Endodermal cell (in vitro differentiated cells): ENCODE results near the gene CTRB1. TPM values are rescaled to one million over a fixed set of nuclear protein-coding genes. Genes with fewer than 3 reads are reported as not detected.

ENCODE experiments used
- DNase-seq: peaks from one replicate; pipeline ENCODE4 v3.0.0-alpha.2; 2017
- H3K27ac ChIP-seq: 2 replicates; pipeline ENCODE4 v1.5.1; 2013; ENCODE audit warnings: mild to moderate bottlenecking, low read depth, low read length, moderate library complexity
- H3K27me3 ChIP-seq: 2 replicates; pipeline ENCODE4 v1.6.1; 2013; ENCODE audit warnings: mild to moderate bottlenecking, low read length, moderate library complexity; ENCODE audit not compliant: insufficient read depth, control insufficient read depth, poor library complexity, severe bottlenecking
- H3K36me3 ChIP-seq: 2 replicates; pipeline ENCODE4 v1.7.0; 2013; ENCODE audit warnings: mild to moderate bottlenecking, low read length, moderate library complexity; ENCODE audit not compliant: control insufficient read depth, insufficient read depth
- H3K4me1 ChIP-seq: one replicate; pipeline ENCODE4 v1.7.0; 2013; ENCODE audit warnings: low read length; ENCODE audit not compliant: control insufficient read depth, insufficient read depth
- H3K4me3 ChIP-seq: 2 replicates; pipeline ENCODE4 v1.5.1; 2013; ENCODE audit warnings: mild to moderate bottlenecking, low read length, moderate library complexity
- H3K9ac ChIP-seq: 2 replicates; pipeline ENCODE4 v1.6.1; 2013; ENCODE audit warnings: mild to moderate bottlenecking, low read length, moderate library complexity; ENCODE audit not compliant: poor library complexity, severe bottlenecking; ENCODE audit errors: extremely low read depth
- H3K9me3 ChIP-seq: 2 replicates; pipeline ENCODE4 v1.6.1; 2013; ENCODE audit warnings: mild to moderate bottlenecking, low read length, moderate library complexity; ENCODE audit not compliant: control insufficient read depth
- H3K27ac Mint-ChIP-seq: 2 replicates; pipeline ENCODE4 v1.8.0; 2020; ENCODE audit warnings: mixed read lengths
- H3K27me3 Mint-ChIP-seq: 2 replicates; pipeline ENCODE4 v1.8.0; 2021; ENCODE audit warnings: mild to moderate bottlenecking, mixed read lengths; ENCODE audit not compliant: insufficient read depth
- H3K36me3 Mint-ChIP-seq: 2 replicates; pipeline ENCODE4 v1.8.0; 2020; ENCODE audit warnings: low read depth, mixed read lengths
- H3K4me1 Mint-ChIP-seq: 2 replicates; pipeline ENCODE4 v1.8.0; 2020; ENCODE audit warnings: mixed read lengths
- H3K4me3 Mint-ChIP-seq: 2 replicates; pipeline ENCODE4 v1.8.0; 2020; ENCODE audit warnings: mild to moderate bottlenecking, moderate library complexity, mixed read lengths
- H3K9me3 Mint-ChIP-seq: 2 replicates; pipeline ENCODE4 v1.8.0; 2020; ENCODE audit warnings: mild to moderate bottlenecking, mixed read lengths
- WGBS, 2 experiments: methylation state at CpG; one replicate each; pipeline versions ENCODE4 v1.1.5 to v1.1.7; 2013; ENCODE audit warnings: missing lambda C conversion rate in 2 of 2, mixed read lengths in 1 of 2; ENCODE audit not compliant: insufficient coverage in 1 of 2, insufficient read length in 1 of 2; 5-methylcytosine and 5-hydroxymethylcytosine counted together
- total RNA-seq, 2 donors: library from RNA; stranded (reverse); fragmentation: NEBNext Ultra II Directional in 1 of 2; extraction: Animal tissue kit (Norgen Biotek cat#: 25700) in 1 of 2; gene quantifications; 2 replicates in 1 of 2; 3 replicates in 1 of 2; pipeline ENCODE4 v1.2.1, GENCODE V29; 2021
- TF ChIP-seq, protein P1 (sequence below): fragments of 200-600 bp; sonication (generic); conservative IDR thresholded peaks from 2 replicates; pipeline ENCODE4 v1.5.0; 2021; ENCODE audit warnings: antibody characterized with exemption, mild to moderate bottlenecking

Gene CTRB1
- total RNA-seq, 2 donors from 2014 or later: not detected

DNA sequence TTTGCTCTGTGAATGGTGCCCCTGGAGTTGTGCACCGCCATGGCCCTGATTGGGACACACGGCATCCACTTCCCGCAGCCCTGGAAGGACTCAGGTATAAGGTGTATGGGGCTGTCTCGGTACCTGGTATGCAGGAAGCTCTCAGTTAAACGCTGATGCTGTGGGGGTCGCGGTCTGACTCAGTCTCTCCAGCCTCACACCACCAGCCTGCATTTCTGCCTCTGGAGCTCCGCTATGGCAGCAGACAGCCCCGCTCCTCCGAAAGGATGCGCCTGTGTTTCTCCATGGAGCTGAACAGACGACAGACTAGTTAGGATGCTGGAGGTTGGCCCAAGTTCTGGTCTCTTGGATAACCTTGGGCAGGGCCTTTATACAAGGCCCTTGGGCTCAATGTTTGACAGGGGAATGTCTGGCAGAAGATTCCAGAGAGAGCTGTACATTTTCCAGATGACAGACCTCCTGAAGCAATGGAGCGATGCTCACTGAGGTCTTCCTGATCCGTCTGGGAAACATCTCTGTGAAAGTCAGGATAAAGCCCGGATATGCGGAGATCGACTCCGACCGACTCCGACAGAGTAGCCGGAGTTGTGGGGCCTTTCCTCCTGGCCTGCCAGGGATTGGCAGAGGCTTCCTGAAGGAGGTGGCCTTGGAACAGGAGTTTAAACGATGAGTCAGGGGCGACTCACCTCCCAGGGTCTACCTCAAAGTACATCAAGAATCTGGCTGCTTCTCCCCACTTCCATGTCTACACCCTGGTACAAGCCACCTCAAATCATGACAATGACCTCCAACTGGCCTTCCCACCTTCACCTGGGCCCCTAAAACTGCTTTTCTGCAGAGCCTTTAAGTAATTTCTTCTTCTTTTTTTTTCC lies 54.5 kb downstream of the CTRB1 start:
- DNase-seq: no peak
- no peaks in the 10 kb centered on the region for H3K9me3 ChIP-seq
- H3K27ac Mint-ChIP-seq: no peak overlapping the region
- no peak overlapping the region for H3K4me3 Mint-ChIP-seq
- H3K36me3 Mint-ChIP-seq: no peaks in the 10 kb centered on the region
- no peaks in the 10 kb centered on the region for H3K4me1 Mint-ChIP-seq
- TF ChIP-seq, protein P1, sequence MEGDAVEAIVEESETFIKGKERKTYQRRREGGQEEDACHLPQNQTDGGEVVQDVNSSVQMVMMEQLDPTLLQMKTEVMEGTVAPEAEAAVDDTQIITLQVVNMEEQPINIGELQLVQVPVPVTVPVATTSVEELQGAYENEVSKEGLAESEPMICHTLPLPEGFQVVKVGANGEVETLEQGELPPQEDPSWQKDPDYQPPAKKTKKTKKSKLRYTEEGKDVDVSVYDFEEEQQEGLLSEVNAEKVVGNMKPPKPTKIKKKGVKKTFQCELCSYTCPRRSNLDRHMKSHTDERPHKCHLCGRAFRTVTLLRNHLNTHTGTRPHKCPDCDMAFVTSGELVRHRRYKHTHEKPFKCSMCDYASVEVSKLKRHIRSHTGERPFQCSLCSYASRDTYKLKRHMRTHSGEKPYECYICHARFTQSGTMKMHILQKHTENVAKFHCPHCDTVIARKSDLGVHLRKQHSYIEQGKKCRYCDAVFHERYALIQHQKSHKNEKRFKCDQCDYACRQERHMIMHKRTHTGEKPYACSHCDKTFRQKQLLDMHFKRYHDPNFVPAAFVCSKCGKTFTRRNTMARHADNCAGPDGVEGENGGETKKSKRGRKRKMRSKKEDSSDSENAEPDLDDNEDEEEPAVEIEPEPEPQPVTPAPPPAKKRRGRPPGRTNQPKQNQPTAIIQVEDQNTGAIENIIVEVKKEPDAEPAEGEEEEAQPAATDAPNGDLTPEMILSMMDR: no peak
- H3K9ac ChIP-seq: no peak overlapping the region
- no peaks in the 10 kb centered on the region for H3K27me3 Mint-ChIP-seq
- H3K27me3 ChIP-seq: no peaks in the 10 kb centered on the region
- H3K36me3 ChIP-seq: no peaks in the 10 kb centered on the region
- H3K27ac ChIP-seq: no peak overlapping the region
- WGBS, 2 experiments: 90 to 93% methylated on average over 15 to 23 of the region's 23 CpGs
- no peaks in the 10 kb centered on the region for H3K9me3 Mint-ChIP-seq
- no peak overlapping the region for H3K4me3 ChIP-seq
- H3K4me1 ChIP-seq: no peaks in the 10 kb centered on the region

Other genes starting within 250 kb of the CTRB1 start
- gene WDR59, start 233.9 kb upstream of the CTRB1 start, total RNA-seq: 100 to 1,000 TPM; 105 to 110 TPM
- 10 to 100 TPM; 44.9 to 46.1 TPM for gene ZNRF1, start 220.0 kb upstream of the CTRB1 start, total RNA-seq
- gene LDHD, start 102.2 kb upstream of the CTRB1 start, total RNA-seq: 1 to 10 TPM; 1.4 to 4.3 TPM
- gene ZFP1, start 70.5 kb upstream of the CTRB1 start, total RNA-seq: 10 to 100 TPM; 10.4 to 13.3 TPM
- gene CTRB2, start 11.8 kb upstream of the CTRB1 start, total RNA-seq: not detected
- 10 to 100 TPM; 56.2 to 74.3 TPM for gene BCAR1, start 32.6 kb downstream of the CTRB1 start, total RNA-seq
- gene CFDP1, start 214.5 kb downstream of the CTRB1 start, total RNA-seq: 100 to 1,000 TPM in 1 of 2 donors, 10 to 100 TPM in 1; 88.7 to 117 TPM
- gene TMEM170A, start 245.7 kb downstream of the CTRB1 start, total RNA-seq: 10 to 100 TPM; 72.7 to 74.8 TPM